ENCODE results near the gene PACS2.
A peak's percentile ranks its signal among the peaks of the same experiment; 100 is the strongest.

The PACS2 gene

GRCh38 chr14:105281371-105282097 lies 33.0 kb upstream of the PACS2 start:
- TF ChIP-seq NFIC (IDR thresholded peaks at IDR 0.05) (no peak), TEAD4 (IDR thresholded peaks at IDR 0.05) (no peak), RAD21 (IDR thresholded peaks at IDR 0.05; ENCODE audit: low read depth) (peak; percentile 39), EP300 (IDR thresholded peaks at IDR 0.05; ENCODE audit: borderline replicate concordance) (no peak)

- TF ChIP-seq TCF12 (IDR thresholded peaks at IDR 0.05; ENCODE audit: low read depth) = no peak
- no peak for TF ChIP-seq USF1 (IDR thresholded peaks at IDR 0.05)
- TF ChIP-seq RAD21 (IDR thresholded peaks at IDR 0.05; ENCODE audit: low read depth) = no peak
These were observed 32.3 kb upstream of the PACS2 start for GRCh38 chr14:105282098-105282725.

GRCh38 chr14:105283028-105283427 lies 31.5 kb upstream of the PACS2 start:
- TF ChIP-seq TCF12 (IDR thresholded peaks at IDR 0.05; ENCODE audit: low read depth) (no peak), USF1 (IDR thresholded peaks at IDR 0.05) (no peak), ZBTB7A (IDR thresholded peaks at IDR 0.05; ENCODE audit: low read depth) (no peak), YY1 (IDR thresholded peaks at IDR 0.05; ENCODE audit: low read depth) (no peak), MAX (IDR thresholded peaks at IDR 0.05) (no peak), EGR1 (IDR thresholded peaks at IDR 0.05) (no peak), TAF1 (IDR thresholded peaks at IDR 0.05; ENCODE audit: low read depth) (no peak)

- TF ChIP-seq YY1 (IDR thresholded peaks at IDR 0.05; ENCODE audit: low read depth) (no peak), TEAD4 (IDR thresholded peaks at IDR 0.05) (no peak), MAX (IDR thresholded peaks at IDR 0.05) (no peak), USF1 (IDR thresholded peaks at IDR 0.05) (no peak), ZBTB7A (IDR thresholded peaks at IDR 0.05; ENCODE audit: low read depth) (no peak), RAD21 (IDR thresholded peaks at IDR 0.05; ENCODE audit: low read depth) (no peak), CREB1 (IDR thresholded peaks at IDR 0.05; ENCODE audit: low read depth) (no peak), FOXM1 (IDR thresholded peaks at IDR 0.05; ENCODE audit: borderline replicate concordance, low read depth) (no peak), NFIC (IDR thresholded peaks at IDR 0.05) (no peak), TAF1 (IDR thresholded peaks at IDR 0.05; ENCODE audit: low read depth) (no peak), EGR1 (IDR thresholded peaks at IDR 0.05) (no peak), EP300 (IDR thresholded peaks at IDR 0.05; ENCODE audit: borderline replicate concordance) (no peak), CEBPB (IDR thresholded peaks at IDR 0.05) (no peak), REST (IDR thresholded peaks at IDR 0.05; ENCODE audit: low read depth) (no peak), TCF12 (IDR thresholded peaks at IDR 0.05; ENCODE audit: low read depth) (no peak)
These were observed 30.6 kb upstream of the PACS2 start for GRCh38 chr14:105283899-105284298.

GRCh38 chr14:105285174-105285573 lies 29.4 kb upstream of the PACS2 start:
- no peak for TF ChIP-seq CEBPB (IDR thresholded peaks at IDR 0.05)
- no peak for TF ChIP-seq TAF1 (IDR thresholded peaks at IDR 0.05; ENCODE audit: low read depth)
- TF ChIP-seq TCF12 (IDR thresholded peaks at IDR 0.05; ENCODE audit: low read depth) = no peak
- no peak for TF ChIP-seq NFIC (IDR thresholded peaks at IDR 0.05)
- TF ChIP-seq RAD21 (IDR thresholded peaks at IDR 0.05; ENCODE audit: low read depth) = no peak
- no peak for TF ChIP-seq CREB1 (IDR thresholded peaks at IDR 0.05; ENCODE audit: low read depth)
- TF ChIP-seq ZBTB7A (IDR thresholded peaks at IDR 0.05; ENCODE audit: low read depth) = no peak
- no peak for TF ChIP-seq FOXM1 (IDR thresholded peaks at IDR 0.05; ENCODE audit: borderline replicate concordance, low read depth)
- no peak for TF ChIP-seq YY1 (IDR thresholded peaks at IDR 0.05; ENCODE audit: low read depth)
- no peak for TF ChIP-seq USF1 (IDR thresholded peaks at IDR 0.05)
- TF ChIP-seq TEAD4 (IDR thresholded peaks at IDR 0.05) = no peak
- no peak for TF ChIP-seq REST (IDR thresholded peaks at IDR 0.05; ENCODE audit: low read depth)
- no peak for TF ChIP-seq EGR1 (IDR thresholded peaks at IDR 0.05)
- no peak for TF ChIP-seq EP300 (IDR thresholded peaks at IDR 0.05; ENCODE audit: borderline replicate concordance)
- no peak for TF ChIP-seq MAX (IDR thresholded peaks at IDR 0.05)

All from Ishikawa (cell line).